IMR-90 (cell line): ENCODE measurements around the gene TUFM. TPM values are rescaled to one million over a fixed set of nuclear protein-coding genes. Genes with fewer than 3 reads are reported as not detected.

Source experiments
- ATAC-seq: fragments of 200-7000 bp; cut with Tn5 transposase; 2 replicates; pipeline ENCODE4 v1.9.1; 2020; ENCODE audit warnings: low read depth, mild to moderate bottlenecking, moderate library complexity
- BruUV-seq: library from RNA; stranded (reverse); fragments of 400-500 nt; replicated peaks from 2 replicates; lab custom pipeline; 2021; lab: Mats Ljungman, UMichigan
- CTCF ChIA-PET: fragments of 300-600 bp; formaldehyde crosslinking; extraction: SDS; loops from one replicate; lab custom pipeline; 2021; ENCODE audit warnings: antibody characterized with exemption; lab: Yijun Ruan, JAX
- POLR2A ChIA-PET: fragments of 300-600 bp; sonication (Branson Sonifier 250); formaldehyde crosslinking; loops from one replicate; lab custom pipeline; 2022; ENCODE audit warnings: antibody characterized with exemption; ENCODE audit not compliant: unreplicated experiment; lab: Charles Lee
- DNase-seq: peaks from one replicate; pipeline ENCODE4 v3.0.0; 2013
- H2AFZ ChIP-seq: replicated peaks from 2 replicates; pipeline ENCODE3; 2013; ENCODE audit warnings: low read length, mild to moderate bottlenecking; ENCODE audit not compliant: poor library complexity
- H2AK5ac ChIP-seq: 2 replicates; pipeline ENCODE4 v1.6.1; 2013; ENCODE audit warnings: low read depth, low read length, inconsistent platforms
- H2AK9ac ChIP-seq: replicated peaks from 2 replicates; pipeline ENCODE3; 2013; ENCODE audit warnings: mild to moderate bottlenecking, low read depth, low read length, moderate library complexity; ENCODE audit not compliant: poor library complexity
- H2BK120ac ChIP-seq: 2 replicates; pipeline ENCODE4 v1.6.1; 2013; ENCODE audit warnings: low read depth, low read length, inconsistent platforms
- H2BK15ac ChIP-seq: 3 replicates; pipeline ENCODE4 v1.6.1; 2013; ENCODE audit warnings: low read depth, low read length, inconsistent platforms
- H2BK20ac ChIP-seq: 2 replicates; pipeline ENCODE4 v1.6.1; 2013; ENCODE audit warnings: low read depth, mild to moderate bottlenecking, inconsistent platforms, low read length, moderate library complexity
- H2BK5ac ChIP-seq: 2 replicates; pipeline ENCODE4 v1.6.1; 2013; ENCODE audit warnings: mild to moderate bottlenecking, low read depth, low read length, inconsistent platforms; ENCODE audit not compliant: poor library complexity, severe bottlenecking
- H3K14ac ChIP-seq: replicated peaks from 2 replicates; pipeline ENCODE4 v1.6.1; 2013; ENCODE audit warnings: low read depth, low read length, inconsistent platforms
- H3K18ac ChIP-seq: 2 replicates; pipeline ENCODE4 v1.6.1; 2013; ENCODE audit warnings: low read depth, low read length, control low read depth
- H3K23ac ChIP-seq: 2 replicates; pipeline ENCODE4 v1.6.1; 2013; ENCODE audit warnings: low read depth, low read length, inconsistent platforms
- H3K27ac ChIP-seq: 2 replicates; pipeline ENCODE4 v1.5.1; 2013; ENCODE audit warnings: mild to moderate bottlenecking, control low read depth, low read length; ENCODE audit not compliant: insufficient read depth
- H3K27me3 ChIP-seq: 2 replicates; pipeline ENCODE4 v1.6.1; 2013; ENCODE audit warnings: low read length; ENCODE audit not compliant: control insufficient read depth, insufficient read depth
- H3K36me3 ChIP-seq: 2 replicates; pipeline ENCODE4 v1.6.1; 2013; ENCODE audit warnings: low read length, mixed read lengths; ENCODE audit not compliant: control insufficient read depth, insufficient read depth
- H3K4ac ChIP-seq: 2 replicates; pipeline ENCODE4 v1.6.1; 2013; ENCODE audit warnings: low read depth, low read length, inconsistent platforms
- H3K4me1 ChIP-seq: 2 replicates; pipeline ENCODE4 v1.6.1; 2013; ENCODE audit warnings: low read length, mixed read lengths; ENCODE audit not compliant: control insufficient read depth, insufficient read depth
- H3K4me2 ChIP-seq: 2 replicates; pipeline ENCODE4 v1.6.1; 2013; ENCODE audit warnings: low read depth, mild to moderate bottlenecking, control low read depth, low read length, moderate library complexity
- H3K4me3 ChIP-seq: 2 replicates; pipeline ENCODE4 v1.5.1; 2013; ENCODE audit warnings: low read depth, mild to moderate bottlenecking, control low read depth, low read length, moderate library complexity; ENCODE audit not compliant: insufficient read depth
- H3K56ac ChIP-seq: 2 replicates; pipeline ENCODE4 v1.6.1; 2013; ENCODE audit warnings: low read length, inconsistent platforms; ENCODE audit not compliant: insufficient read depth; ENCODE audit errors: extremely low read depth
- H3K79me1 ChIP-seq, 2 experiments: 2 replicates each; pipeline ENCODE4 v1.6.1; 2013; ENCODE audit warnings: low read length in 2 of 2, inconsistent platforms in 1 of 2, low read depth in 1 of 2
- H3K9ac ChIP-seq: 2 replicates; pipeline ENCODE4 v1.6.1; 2013; ENCODE audit warnings: low read depth, low read length, control low read depth
- H3K9me1 ChIP-seq: 2 replicates; pipeline ENCODE4 v1.6.1; 2013; ENCODE audit warnings: low read length, inconsistent platforms; ENCODE audit not compliant: insufficient read depth
- H3K9me3 ChIP-seq: 2 replicates; pipeline ENCODE4 v1.6.1; 2013; ENCODE audit warnings: low read length; ENCODE audit not compliant: control insufficient read depth, insufficient read depth
- H4K20me1 ChIP-seq: 2 replicates; pipeline ENCODE4 v1.6.1; 2013; ENCODE audit warnings: low read length, inconsistent platforms; ENCODE audit not compliant: insufficient read depth
- H4K5ac ChIP-seq: 2 replicates; pipeline ENCODE4 v1.6.1; 2013; ENCODE audit warnings: mild to moderate bottlenecking, low read depth, low read length, control low read depth
- H4K8ac ChIP-seq, 2 experiments: 2 replicates each; pipeline ENCODE4 v1.6.1; 2013; ENCODE audit warnings: low read depth in 2 of 2, low read length in 2 of 2, control low read depth in 1 of 2, inconsistent platforms in 1 of 2
- H4K91ac ChIP-seq: 2 replicates; pipeline ENCODE4 v1.6.1; 2013; ENCODE audit warnings: low read depth, low read length, inconsistent platforms; ENCODE audit not compliant: insufficient read depth
- BHLHE40 ChIP-seq: fragments of 150-350 bp; IDR thresholded peaks from 2 replicates; pipeline ENCODE4 v1.6.1; 2016; ENCODE audit warnings: mild to moderate bottlenecking, low read depth, low read length
- CEBPB ChIP-seq: IDR thresholded peaks from 2 replicates; pipeline ENCODE4 v1.6.1; 2012; ENCODE audit warnings: low read depth, low read length, improper control_type of control experiment
- MAFK ChIP-seq: IDR thresholded peaks from 2 replicates; pipeline ENCODE4 v1.6.1; 2012; ENCODE audit warnings: low read depth, low read length, improper control_type of control experiment
- MAZ ChIP-seq: IDR thresholded peaks from 2 replicates; pipeline ENCODE4 v1.6.1; 2012; ENCODE audit warnings: low read depth, mild to moderate bottlenecking, low read length, improper control_type of control experiment, moderate library complexity, borderline replicate concordance
- MXI1 ChIP-seq: IDR thresholded peaks from 2 replicates; pipeline ENCODE4 v1.6.1; 2012; ENCODE audit warnings: low read depth, mild to moderate bottlenecking, low read length, moderate library complexity, borderline replicate concordance
- RCOR1 ChIP-seq: IDR thresholded peaks from 2 replicates; pipeline ENCODE4 v1.6.1; 2012; ENCODE audit warnings: mild to moderate bottlenecking, low read length, improper control_type of control experiment; ENCODE audit not compliant: insufficient replicate concordance
- USF2 ChIP-seq: fragments of 150-350 bp; IDR thresholded peaks from 2 replicates; pipeline ENCODE4 v1.6.1; 2017; ENCODE audit warnings: mild to moderate bottlenecking, antibody characterized with exemption, low read length, low read depth
- WGBS, 2 experiments: methylation state at CpG; one replicate each; pipeline versions ENCODE4 v1.1.5 to v1.1.7; 2013; ENCODE audit warnings: missing lambda C conversion rate in 2 of 2; ENCODE audit not compliant: insufficient read length in 1 of 2; ENCODE audit errors: extremely low coverage in 2 of 2; 5-methylcytosine and 5-hydroxymethylcytosine counted together
- dilution Hi-C: fragments of 300-500 bp; cut with HindIII; formaldehyde crosslinking; loops from one replicate; pipeline ENCODE4 v1.14.3; 2018; ENCODE audit warnings: low sequenced_read_pairs; ENCODE audit not compliant: unreplicated experiment
- in situ Hi-C: fragments of 300-500 bp; cut with MboI; formaldehyde crosslinking; loops from 3 replicates; pipeline ENCODE4 v1.14.3; 2019; ENCODE audit warnings: low sequenced_read_pairs, inconsistent platforms, mixed read lengths
- intact Hi-C: fragments of 100-400 bp; cut with micrococcal nuclease; formaldehyde crosslinking; loops from 2 replicates; pipeline ENCODE4 v1.10.0; 2022
- polyA plus RNA-seq, 3 experiments: library from polyadenylated mRNA; depleted of rRNA; stranded (reverse); fragments of >200 nt; gene quantifications; 2 replicates each; pipeline ENCODE4 v1.2.3, GENCODE V29; 2012; ENCODE audit warnings: low replicate concordance in 1 of 3
- total RNA-seq: library from RNA; depleted of rRNA; stranded (reverse); fragments of >200 nt; gene quantifications from 2 replicates; pipeline ENCODE4 v1.2.3, GENCODE V29; 2012

The TUFM gene
- total and polyA plus RNA-seq, 2 of the 4 experiments (the other 2 are of a cell fraction): 80.3 to 126 TPM

- ATAC-seq: no peak
- Histone ChIP-seq H2AK5ac (peak overlapping the region; percentile 77), H2BK120ac (0 out of 2 replicates have a peak overlapping the region, but pooled peaks have one; percentile 33), H2AK9ac (peak overlapping the region; percentile 57), H3K4me1 (peaks cover 4% of the 10 kb centered on the region; the same call in 1 of the 2 replicates), H3K9ac (peak overlapping the region; percentile 97), H3K56ac (peak overlapping the region; percentile 96), H2AFZ (peak overlapping the region; percentile 96), H3K23ac (peak overlapping the region; percentile 94), H4K91ac (peak overlapping the region; percentile 89), H3K36me3 (peaks cover 12% of the 10 kb centered on the region), H2BK20ac (0 out of 2 replicates have a peak overlapping the region, but pooled peaks have one; percentile 25), H4K20me1 (peaks cover 31% of the 10 kb centered on the region), H3K18ac (peak overlapping the region; percentile 78; the same call in 1 of the 2 replicates), H3K4me3 (peak overlapping the region; percentile 69), H3K9me3 (no peaks in the 10 kb centered on the region), H3K4me2 (peak overlapping the region; percentile 86), H3K27me3 (no peaks in the 10 kb centered on the region), H3K79me1 (peaks cover 21 to 49% of the 10 kb centered on the region in 2 experiments), H4K8ac (peak overlapping the region; percentile 81 to 99), H3K27ac (peak overlapping the region; percentile 83), H4K5ac (peak overlapping the region; percentile 93), H3K4ac (peak overlapping the region; percentile 92), H3K9me1 (peaks cover 10% of the 10 kb centered on the region), H2BK5ac (peak overlapping the region; percentile 92), H2BK15ac (no peak overlapping the region), H3K14ac (peak overlapping the region; percentile 99)
- no peak for DNase-seq
- ChIA-PET CTCF (interaction anchor here (0.6 kb wide), 1 partner anchor 64 kb away, joined by 3 read pairs; no protein-coding TSS in a partner anchor), POLR2A (interaction anchor here (0.6 kb wide), 1 partner anchor 25 kb away, joined by 15 read pairs; no protein-coding TSS in a partner anchor)
- in situ Hi-C loops (loop anchor here (5.0 kb wide), 1 partner anchor 120 kb away; no protein-coding TSS in a partner anchor), dilution Hi-C loops (no loop called here), intact Hi-C loops (loop anchor here (5.0 kb wide), 2 partner anchors 40 to 125 kb away; partner anchors contain the start of gene SH2B1)
- TSS peak; percentile 50 for BruUV-seq
- 64% methylated on average over 4 of the region's 13 CpGs; no CpG with 5 or more reads in 1 of the 2 experiments for WGBS, 2 experiments
- TF ChIP-seq MXI1 (no peak), BHLHE40 (no peak), MAZ (no peak), RCOR1 (no peak), CEBPB (no peak), MAFK (no peak), USF2 (no peak)
Observed at GRCh38 chr16:28821874-28822519, 24.2 kb downstream of the TUFM start.
